ENCODE measurements around the gene SH2D2A. TPM values are rescaled to one million over a fixed set of nuclear protein-coding genes. Genes with fewer than 3 reads are reported as not detected.

Gene SH2D2A
- total RNA-seq: 0.88 TPM
- long read RNA-seq: 0 reads

GRCh38 chr1:156816561-156817328 lies at the start of gene SH2D2A:
SH2D2A (minus strand) TSS chr1:156816848; CDS start chr1:156816708, 140 bp downstream.
- DNase-seq: no peak
- H3K27ac ChIP-seq (replicated peaks): peak within 1 kb of the TSS; percentile 81

GRCh38 chr1:156865865-156866248 lies 49.2 kb upstream of the SH2D2A start:
- no peak overlapping the region for H3K27ac ChIP-seq (replicated peaks)
- DNase-seq: no peak
- no peak overlapping the region for H3K4me3 ChIP-seq
- intact Hi-C loops (cut with micrococcal nuclease): loop anchor here (10.0 kb wide), 1 partner anchor 71 kb away; no protein-coding TSS in a partner anchor
- H3K27me3 ChIP-seq (ENCODE audit: low read depth): peaks cover 74% of the 10 kb centered on the region
- H3K36me3 ChIP-seq: no peaks in the 10 kb centered on the region
- peaks cover 5% of the 10 kb centered on the region for H3K4me1 ChIP-seq
- no peak for TF ChIP-seq CTCF (IDR thresholded peaks at IDR 0.05; ENCODE audit: borderline replicate concordance)
- no peaks in the 10 kb centered on the region for H3K9me3 ChIP-seq (replicated peaks)

More at GRCh38 chr1:156816561-156817328, at the start of gene SH2D2A:
- Histone ChIP-seq H3K9me3 (replicated peaks) (no peaks in the 10 kb centered on the region), H3K36me3 (no peaks in the 10 kb centered on the region), H3K4me3 (peak within 1 kb of the TSS; percentile 65), H3K27me3 (ENCODE audit: low read depth) (peaks cover 27% of the 10 kb centered on the region), H3K4me1 (peaks cover 28% of the 10 kb centered on the region)
- intact Hi-C loops (cut with micrococcal nuclease): no loop called here
- no peak for TF ChIP-seq CTCF (IDR thresholded peaks at IDR 0.05; ENCODE audit: borderline replicate concordance)

- no peak for DNase-seq
- H3K4me1 ChIP-seq: peaks cover 11% of the 10 kb centered on the region
- H3K4me3 ChIP-seq: no peak overlapping the region
- intact Hi-C loops (cut with micrococcal nuclease): loop anchor here (10.0 kb wide), 1 partner anchor 70 kb away; no protein-coding TSS in a partner anchor
- no peak for TF ChIP-seq CTCF (IDR thresholded peaks at IDR 0.05; ENCODE audit: borderline replicate concordance)
- no peak overlapping the region for H3K27ac ChIP-seq (replicated peaks)
- no peaks in the 10 kb centered on the region for H3K36me3 ChIP-seq
- no peaks in the 10 kb centered on the region for H3K9me3 ChIP-seq (replicated peaks)
- H3K27me3 ChIP-seq (ENCODE audit: low read depth): peaks cover 80% of the 10 kb centered on the region
Observed at GRCh38 chr1:156865258-156865657, 48.6 kb upstream of the SH2D2A start.

DNA sequence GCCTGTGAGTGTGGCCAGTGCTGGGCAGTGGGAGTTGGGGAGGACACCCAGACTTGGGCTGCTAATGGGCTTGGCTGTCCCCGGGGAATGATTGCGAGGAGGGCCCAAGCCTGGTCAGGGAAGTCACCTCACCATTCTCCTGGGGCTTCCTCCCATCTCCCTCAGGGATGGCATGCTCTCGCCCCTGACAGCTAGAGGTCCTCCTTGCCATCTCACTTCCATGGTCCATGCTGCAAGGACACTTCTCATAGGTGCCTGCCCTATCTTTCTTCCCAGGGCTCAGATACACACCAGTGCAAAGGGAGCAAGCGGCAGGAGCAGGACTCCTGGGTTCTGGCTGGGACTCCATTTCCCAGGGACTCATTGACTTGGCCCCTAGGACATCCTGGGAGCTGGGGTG lies 48.1 kb upstream of the SH2D2A start:
- Histone ChIP-seq H3K27me3 (ENCODE audit: low read depth) (peaks cover 84% of the 10 kb centered on the region), H3K27ac (replicated peaks) (no peak overlapping the region), H3K4me3 (no peak overlapping the region), H3K36me3 (no peaks in the 10 kb centered on the region), H3K9me3 (replicated peaks) (no peaks in the 10 kb centered on the region), H3K4me1 (peaks cover 15% of the 10 kb centered on the region)
- intact Hi-C loops (cut with micrococcal nuclease): loop anchor here (10.0 kb wide), 1 partner anchor 70 kb away; no protein-coding TSS in a partner anchor
- TF ChIP-seq CTCF (IDR thresholded peaks at IDR 0.05; ENCODE audit: borderline replicate concordance): no peak
- DNase-seq: no peak

DNA sequence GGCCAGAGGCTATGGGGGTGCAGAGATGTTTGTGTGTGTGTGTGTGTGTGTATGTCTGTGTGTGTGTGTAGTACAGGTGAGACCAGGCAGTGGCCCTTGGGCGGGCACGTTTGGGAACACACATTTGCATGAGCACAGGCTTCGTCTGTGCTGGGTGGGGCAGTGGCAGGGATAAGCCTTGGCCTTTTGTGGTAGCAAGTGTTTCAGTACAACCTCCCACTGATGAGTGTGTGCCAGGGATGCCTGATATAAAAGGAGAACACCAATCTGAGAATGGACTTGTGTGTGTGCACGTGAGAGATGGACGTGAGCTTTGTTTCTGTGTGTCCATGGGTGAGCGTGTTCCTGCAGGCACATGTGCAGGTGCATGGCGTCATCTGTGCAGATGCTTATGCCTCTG lies 47.0 kb upstream of the SH2D2A start:
- Histone ChIP-seq H3K27me3 (ENCODE audit: low read depth) (peaks cover 94% of the 10 kb centered on the region), H3K4me1 (peaks cover 27% of the 10 kb centered on the region), H3K36me3 (no peaks in the 10 kb centered on the region), H3K9me3 (replicated peaks) (no peaks in the 10 kb centered on the region), H3K27ac (replicated peaks) (no peak overlapping the region), H3K4me3 (no peak overlapping the region)
- intact Hi-C loops (cut with micrococcal nuclease): loop anchor here (10.0 kb wide), 1 partner anchor 69 kb away; no protein-coding TSS in a partner anchor
- no peak for DNase-seq
- TF ChIP-seq CTCF (IDR thresholded peaks at IDR 0.05; ENCODE audit: borderline replicate concordance): no peak

Measured in left ventricle myocardium inferior (tissue), 1 donor.